Measurements from ENCODE around the gene FRMD4A. TPM values are rescaled to one million over a fixed set of nuclear protein-coding genes. Genes with fewer than 3 reads are reported as not detected.

Gene FRMD4A
- total and polyA plus RNA-seq, 10 of the 15 experiments (the other 5 are each of a cell fraction or from before 2014, with no cell fraction given), result 17.8 to 75.2 (median 39.1) TPM

DNA sequence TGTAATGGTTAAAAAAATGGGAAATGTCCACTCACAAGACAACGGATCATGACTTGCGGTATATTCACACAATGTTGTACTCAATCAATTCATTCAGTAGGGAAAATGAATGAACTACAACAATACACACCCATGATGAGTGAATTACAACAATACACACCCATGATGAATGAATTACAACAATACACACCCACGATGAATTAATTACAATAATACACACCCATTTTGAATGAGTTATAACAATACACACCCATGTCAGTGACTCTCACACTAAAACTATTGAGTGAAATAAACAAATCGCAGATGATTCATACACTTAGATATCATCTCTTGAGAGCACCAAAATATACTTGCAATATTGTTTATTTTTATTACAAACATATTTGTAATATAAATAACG is 174.6 kb downstream of the FRMD4A start:
- no peaks in the 10 kb centered on the region for H3K79me2 ChIP-seq (ENCODE audit: control insufficient read depth, insufficient read depth, low read length)
- in situ Hi-C loops (cut with MboI), result no loop called here
- H4K20me1 ChIP-seq (ENCODE audit: control insufficient read depth, insufficient read depth), result no peaks in the 10 kb centered on the region
- no peaks in the 10 kb centered on the region for H3K4me1 ChIP-seq (ENCODE audit: control insufficient read depth, insufficient read depth, low read length)
- ChIA-PET POLR2A (no interaction called here), SMC1A (ENCODE audit: uncharacterized antibody, unreplicated experiment) (no interaction called here), CTCF (no interaction called here), RAD21 (ENCODE audit: unreplicated experiment) (no interaction called here)
- intact Hi-C loops (cut with micrococcal nuclease; ENCODE audit: unreplicated experiment), result no loop called here
- WGBS (ENCODE audit: insufficient coverage, insufficient replicate concordance, low lambda C conversion rate, missing lambda C conversion rate), result 60% methylated on average over 5 of the region's 5 CpGs
- H3K9ac ChIP-seq (ENCODE audit: control insufficient read depth, insufficient read depth, low read length), result no peak overlapping the region
- FAIRE-seq (no peak), DNase-seq (ENCODE audit: low read depth, low spot score) (no peak), ATAC-seq (no peak)
- BruUV-seq (replicated peaks), result no TSS peak
- no peak for TF ChIP-seq PML (IDR thresholded peaks at IDR 0.05; ENCODE audit: low read length)
- no peak for TF ChIP-seq ZSCAN29 (IDR thresholded peaks at IDR 0.05)
- TF ChIP-seq, protein P1, sequence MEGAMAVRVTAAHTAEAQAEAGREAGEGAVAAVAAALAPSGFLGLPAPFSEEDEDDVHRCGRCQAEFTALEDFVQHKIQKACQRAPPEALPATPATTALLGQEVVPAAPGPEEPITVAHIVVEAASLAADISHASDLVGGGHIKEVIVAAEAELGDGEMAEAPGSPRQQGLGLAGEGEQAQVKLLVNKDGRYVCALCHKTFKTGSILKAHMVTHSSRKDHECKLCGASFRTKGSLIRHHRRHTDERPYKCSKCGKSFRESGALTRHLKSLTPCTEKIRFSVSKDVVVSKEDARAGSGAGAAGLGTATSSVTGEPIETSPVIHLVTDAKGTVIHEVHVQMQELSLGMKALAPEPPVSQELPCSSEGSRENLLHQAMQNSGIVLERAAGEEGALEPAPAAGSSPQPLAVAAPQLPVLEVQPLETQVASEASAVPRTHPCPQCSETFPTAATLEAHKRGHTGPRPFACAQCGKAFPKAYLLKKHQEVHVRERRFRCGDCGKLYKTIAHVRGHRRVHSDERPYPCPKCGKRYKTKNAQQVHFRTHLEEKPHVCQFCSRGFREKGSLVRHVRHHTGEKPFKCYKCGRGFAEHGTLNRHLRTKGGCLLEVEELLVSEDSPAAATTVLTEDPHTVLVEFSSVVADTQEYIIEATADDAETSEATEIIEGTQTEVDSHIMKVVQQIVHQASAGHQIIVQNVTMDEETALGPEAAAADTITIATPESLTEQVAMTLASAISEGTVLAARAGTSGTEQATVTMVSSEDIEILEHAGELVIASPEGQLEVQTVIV (IDR thresholded peaks at IDR 0.05; ENCODE audit: borderline replicate concordance, partially characterized antibody), result no peak
- no peak for TF ChIP-seq SRF (IDR thresholded peaks at IDR 0.05; ENCODE audit: low read depth in 2 of 2, low read length in 2 of 2)
- no peak for TF ChIP-seq STAT1 (conservative IDR thresholded peaks at IDR 0.05)
- TF ChIP-seq, protein P2, sequence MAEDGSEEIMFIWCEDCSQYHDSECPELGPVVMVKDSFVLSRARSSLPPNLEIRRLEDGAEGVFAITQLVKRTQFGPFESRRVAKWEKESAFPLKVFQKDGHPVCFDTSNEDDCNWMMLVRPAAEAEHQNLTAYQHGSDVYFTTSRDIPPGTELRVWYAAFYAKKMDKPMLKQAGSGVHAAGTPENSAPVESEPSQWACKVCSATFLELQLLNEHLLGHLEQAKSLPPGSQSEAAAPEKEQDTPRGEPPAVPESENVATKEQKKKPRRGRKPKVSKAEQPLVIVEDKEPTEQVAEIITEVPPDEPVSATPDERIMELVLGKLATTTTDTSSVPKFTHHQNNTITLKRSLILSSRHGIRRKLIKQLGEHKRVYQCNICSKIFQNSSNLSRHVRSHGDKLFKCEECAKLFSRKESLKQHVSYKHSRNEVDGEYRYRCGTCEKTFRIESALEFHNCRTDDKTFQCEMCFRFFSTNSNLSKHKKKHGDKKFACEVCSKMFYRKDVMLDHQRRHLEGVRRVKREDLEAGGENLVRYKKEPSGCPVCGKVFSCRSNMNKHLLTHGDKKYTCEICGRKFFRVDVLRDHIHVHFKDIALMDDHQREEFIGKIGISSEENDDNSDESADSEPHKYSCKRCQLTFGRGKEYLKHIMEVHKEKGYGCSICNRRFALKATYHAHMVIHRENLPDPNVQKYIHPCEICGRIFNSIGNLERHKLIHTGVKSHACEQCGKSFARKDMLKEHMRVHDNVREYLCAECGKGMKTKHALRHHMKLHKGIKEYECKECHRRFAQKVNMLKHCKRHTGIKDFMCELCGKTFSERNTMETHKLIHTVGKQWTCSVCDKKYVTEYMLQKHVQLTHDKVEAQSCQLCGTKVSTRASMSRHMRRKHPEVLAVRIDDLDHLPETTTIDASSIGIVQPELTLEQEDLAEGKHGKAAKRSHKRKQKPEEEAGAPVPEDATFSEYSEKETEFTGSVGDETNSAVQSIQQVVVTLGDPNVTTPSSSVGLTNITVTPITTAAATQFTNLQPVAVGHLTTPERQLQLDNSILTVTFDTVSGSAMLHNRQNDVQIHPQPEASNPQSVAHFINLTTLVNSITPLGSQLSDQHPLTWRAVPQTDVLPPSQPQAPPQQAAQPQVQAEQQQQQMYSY (CRISPR knock-in tag; IDR thresholded peaks at IDR 0.05), result no peak
- TF ChIP-seq POU2F2 (IDR thresholded peaks at IDR 0.05; ENCODE audit: borderline replicate concordance, low read depth, low read length), result no peak
- no peak overlapping the region for H2AFZ ChIP-seq (ENCODE audit: control insufficient read depth, low read depth, low read length)
- no peaks in the 10 kb centered on the region for H3K36me3 ChIP-seq (ENCODE audit: control insufficient read depth in 2 of 2, insufficient read depth in 2 of 2, low read length in 1 of 2)
- no peaks in the 10 kb centered on the region; the same call in 2 of the 3 replicates for H3K9me3 ChIP-seq (replicated peaks; ENCODE audit: control insufficient read depth, insufficient read depth, low read length)
- no peaks in the 10 kb centered on the region for H3K27me3 ChIP-seq (replicated peaks in 1 of 2; ENCODE audit: control insufficient read depth in 2 of 2, insufficient read depth in 2 of 2, low read length in 1 of 2)
- no peak overlapping the region for H3K4me2 ChIP-seq (ENCODE audit: control insufficient read depth, insufficient read depth)
- H3K4me3 ChIP-seq, result no peak overlapping the region
- no peak overlapping the region for H3K27ac ChIP-seq (ENCODE audit: control insufficient read depth, insufficient read depth)

Data from GM12878 (cell line).